AG04450 (cell line): ENCODE results near the gene SOD2. TPM values are rescaled to one million over a fixed set of nuclear protein-coding genes. Genes with fewer than 3 reads are reported as not detected.
A peak's percentile ranks its signal among the peaks of the same experiment; 100 is the strongest.

Experiments
- CTCF ChIA-PET: fragments of 300-600, 350-600 bp; formaldehyde crosslinking; extraction: SDS; loops from one replicate; lab custom pipeline; 2022; ENCODE audit warnings: antibody characterized with exemption, inconsistent platforms; lab: Charles Lee
- POLR2A ChIA-PET: fragments of 350-600 bp; formaldehyde crosslinking; extraction: SDS; loops from one replicate; lab custom pipeline; 2021; ENCODE audit warnings: antibody characterized with exemption, inconsistent platforms; lab: Yijun Ruan, JAX
- DNase-seq: peaks from one replicate; pipeline ENCODE4 v3.0.0-alpha.2; 2011; ENCODE audit warnings: low read depth, low spot score
- H3K27ac ChIP-seq: one replicate; pipeline ENCODE4 v1.5.1; 2012; ENCODE audit warnings: low read depth, low read length, control low read depth
- H3K27me3 ChIP-seq: one replicate; pipeline ENCODE4 v1.6.0; 2012; ENCODE audit warnings: low read length; ENCODE audit not compliant: control insufficient read depth, insufficient read depth
- H3K4me3 ChIP-seq: 2 replicates; pipeline ENCODE4 v1.5.1; 2011; ENCODE audit warnings: mild to moderate bottlenecking, low read depth, low read length, control low read depth
- H3K9me3 ChIP-seq: 2 replicates; pipeline ENCODE4 v1.5.1; 2012; ENCODE audit warnings: low read length; ENCODE audit not compliant: control insufficient read depth, insufficient read depth
- CTCF ChIP-seq: IDR thresholded peaks from 2 replicates; pipeline ENCODE4 v1.5.1; 2011; ENCODE audit warnings: low read depth, low read length, control low read depth, inconsistent platforms
- polyA plus RNA-seq: library from polyadenylated mRNA; depleted of rRNA; stranded (reverse); fragments of >200 nt; gene quantifications from 2 replicates; pipeline ENCODE4 v1.2.3, GENCODE V29; 2011

Gene SOD2
- polyA plus RNA-seq, 1 experiment: 126 TPM

GRCh38 chr6:159682810-159683209, 10.2 kb downstream of the SOD2 start:
- POLR2A ChIA-PET: interaction anchor here (1.0 kb wide), 1 partner anchor 11 kb away, joined by 3 read pairs; no protein-coding TSS in a partner anchor
- Histone ChIP-seq H3K27me3 (no peaks in the 10 kb centered on the region), H3K27ac (peak overlapping the region; percentile 22), H3K9me3 (no peaks in the 10 kb centered on the region), H3K4me3 (no peak overlapping the region)
- CTCF ChIA-PET: interaction anchor here (1.2 to 2.4 kb wide), 4 partner anchors 8 to 509 kb away, joined by 3 to 9 read pairs (median 6); no protein-coding TSS in a partner anchor
- DNase-seq: no peak
- no peak for TF ChIP-seq CTCF

- no peak for TF ChIP-seq CTCF
- H3K9me3 ChIP-seq: no peaks in the 10 kb centered on the region
- CTCF ChIA-PET: interaction anchor here (0.6 to 2.4 kb wide), 6 partner anchors 7 to 508 kb away, joined by 3 to 9 read pairs (median 6); no protein-coding TSS in a partner anchor
- DNase-seq: peak; percentile 26
- no peaks in the 10 kb centered on the region for H3K27me3 ChIP-seq
- POLR2A ChIA-PET: interaction anchor here (1.0 kb wide), 1 partner anchor 11 kb away, joined by 3 read pairs; no protein-coding TSS in a partner anchor
- H3K27ac ChIP-seq: no peak overlapping the region
- no peak overlapping the region for H3K4me3 ChIP-seq
Observed at GRCh38 chr6:159682295-159682694, 10.7 kb downstream of the SOD2 start.

- H3K27ac ChIP-seq: peak overlapping the region; percentile 49
- ChIA-PET CTCF (interaction anchor here (0.6 to 2.4 kb wide), 5 partner anchors 10 to 408 kb away, joined by 3 to 9 read pairs (median 8); no protein-coding TSS in a partner anchor), POLR2A (no interaction called here)
- TF ChIP-seq CTCF: no peak
- no peak for DNase-seq
- no peaks in the 10 kb centered on the region for H3K27me3 ChIP-seq
- no peak overlapping the region for H3K4me3 ChIP-seq
- H3K9me3 ChIP-seq: no peaks in the 10 kb centered on the region
Observed at GRCh38 chr6:159681191-159681880, 11.7 kb downstream of the SOD2 start.

GRCh38 chr6:159680104-159680503, 12.9 kb downstream of the SOD2 start:
- no peak overlapping the region for H3K4me3 ChIP-seq
- no peak for DNase-seq
- H3K27me3 ChIP-seq: no peaks in the 10 kb centered on the region
- POLR2A ChIA-PET: interaction anchor here (0.6 to 1.6 kb wide), 5 partner anchors 8 to 110 kb away, joined by 3 to 6 read pairs (median 4); partner anchors contain the start of genes MRPL18, SOD2, TCP1 and WTAP
- no peak for TF ChIP-seq CTCF
- CTCF ChIA-PET: interaction anchor here (1.1 to 3.6 kb wide), 4 partner anchors 11 to 506 kb away, joined by 4 to 29 read pairs (median 6); no protein-coding TSS in a partner anchor
- H3K9me3 ChIP-seq: no peaks in the 10 kb centered on the region
- no peak overlapping the region for H3K27ac ChIP-seq
